ENCODE measurements around the gene SHANK1. TPM values are rescaled to one million over a fixed set of nuclear protein-coding genes. Genes with fewer than 3 reads are reported as not detected.
"Not testable (repeated sequence)": the region's sequence is repeated elsewhere in the genome, so short reads cannot be mapped to it uniquely, and the experiment has no call there.

Gene SHANK1
- total RNA-seq: 0.09 and 0.17 TPM in 2 replicates

DNA sequence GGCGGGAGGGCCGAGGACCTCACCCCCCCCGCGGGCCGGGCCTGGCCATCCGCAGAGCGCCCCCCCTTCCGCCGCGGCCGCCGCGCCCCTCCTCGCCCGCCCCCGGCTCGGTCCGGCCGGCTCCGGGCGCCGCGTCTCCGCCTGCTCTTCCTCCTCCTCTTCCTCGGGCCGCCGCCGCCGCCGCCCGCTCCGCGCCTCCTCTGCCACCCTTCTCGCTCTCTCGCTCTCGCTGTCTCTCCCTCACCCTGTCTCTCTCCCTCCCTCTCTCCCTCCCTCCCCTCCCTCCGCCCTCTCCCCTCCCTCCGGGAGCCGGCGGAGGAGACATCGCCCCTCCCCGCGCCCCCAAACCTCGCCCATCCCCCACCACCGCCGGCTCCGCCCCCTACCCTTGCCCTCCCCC, at the start of gene SHANK1:
Gene SHANK1, minus strand, starts transcription at position 237 of the 400 bp plus-strand sequence. CDS start 2,883 bp downstream, outside the sequence.
- DNase-seq: no peak

DNA sequence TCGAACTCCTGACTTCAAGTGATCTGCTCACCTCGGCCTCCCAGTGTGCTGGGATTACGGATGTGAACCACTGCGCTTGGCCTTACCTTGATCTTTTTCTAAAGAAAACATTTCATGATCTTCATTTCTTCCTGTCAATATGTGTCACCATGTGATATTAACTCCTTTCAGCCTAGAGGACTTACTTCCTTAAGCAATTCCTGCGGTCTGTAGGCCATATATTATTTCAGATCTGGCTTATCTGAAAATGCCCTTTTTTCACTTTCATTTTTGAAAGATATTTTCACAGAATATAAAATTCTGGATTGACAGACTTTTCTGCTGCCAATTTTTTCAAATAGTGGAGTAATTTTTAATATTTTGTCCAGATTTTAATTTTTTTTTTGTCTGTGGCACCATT, 48.7 kb upstream of the SHANK1 start:
- DNase-seq: no peak

GRCh38 chr19:50767263-50767662, 47.7 kb upstream of the SHANK1 start:
- peak; percentile 28 for DNase-seq

DNA sequence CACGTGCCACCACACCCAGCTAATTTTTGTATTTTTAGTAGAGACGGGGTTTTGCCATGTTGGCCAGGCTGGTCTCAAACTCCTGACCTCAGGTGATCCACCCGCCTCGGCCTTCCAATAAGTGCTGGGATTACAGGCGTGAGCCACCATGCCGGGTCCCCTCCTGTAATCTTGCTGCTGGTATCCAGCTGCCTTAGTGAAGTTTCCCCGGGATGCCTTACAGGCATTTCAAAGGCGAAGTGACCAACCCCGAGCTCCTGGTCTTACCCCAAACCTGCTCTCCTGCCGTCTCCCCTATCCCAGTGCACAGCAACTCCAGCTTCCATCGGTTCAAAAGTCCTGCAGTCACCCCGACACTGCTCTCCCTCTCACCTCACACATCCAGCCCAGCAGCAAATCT, 47.1 kb upstream of the SHANK1 start:
- DNase-seq: not testable (repeated sequence)

DNA sequence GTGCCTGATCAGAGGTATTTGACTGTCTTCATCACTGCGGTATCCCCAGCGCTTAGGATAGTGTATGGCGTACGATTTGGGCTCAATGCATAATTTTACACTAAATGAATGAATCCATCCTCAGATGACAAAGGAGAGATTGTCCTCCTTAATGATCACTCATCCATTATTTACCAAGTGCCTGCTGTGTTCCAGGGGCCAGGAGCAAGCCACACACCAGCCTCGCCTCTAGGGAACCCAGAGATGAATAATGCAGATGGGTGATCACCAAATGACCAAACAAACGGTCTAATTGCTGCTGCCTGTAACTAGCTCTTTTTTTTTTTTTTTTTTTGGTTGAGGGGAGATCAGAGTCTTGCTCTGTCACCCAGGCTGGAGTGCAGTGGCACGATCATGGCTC, 44.8 kb upstream of the SHANK1 start:
- DNase-seq: no peak

GRCh38 chr19:50763521-50763920, 43.9 kb upstream of the SHANK1 start:
- not testable (repeated sequence) for DNase-seq

GRCh38 chr19:50761501-50761900, 41.9 kb upstream of the SHANK1 start:
- DNase-seq: not testable (repeated sequence)

DNA sequence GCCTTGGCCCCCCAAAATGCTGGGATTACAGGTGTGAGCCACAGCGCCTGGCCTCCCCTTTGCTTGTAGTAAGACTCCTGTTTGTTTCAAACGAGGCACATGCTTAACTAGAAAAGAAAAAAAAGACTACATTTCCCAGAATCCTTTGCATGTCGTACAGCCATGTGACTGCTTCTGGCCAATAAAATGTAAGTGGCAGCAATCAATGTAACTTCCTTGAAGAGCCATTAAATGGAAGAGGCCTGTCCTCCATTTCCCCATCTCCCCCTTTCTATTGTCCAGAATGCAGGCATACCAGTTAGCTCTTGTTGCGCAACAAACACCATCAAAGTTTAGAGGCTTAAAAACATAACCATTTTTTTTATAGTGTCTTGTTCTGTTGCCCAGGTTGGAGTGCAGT, 40.3 kb upstream of the SHANK1 start:
- DNase-seq: peak; percentile 46

GRCh38 chr19:50759076-50759475, 39.5 kb upstream of the SHANK1 start:
- DNase-seq: not testable (repeated sequence)

- DNase-seq: not testable (repeated sequence)
Measured at GRCh38 chr19:50757624-50758023, 38.0 kb upstream of the SHANK1 start.

GRCh38 chr19:50756244-50756643, 36.6 kb upstream of the SHANK1 start:
- peak; percentile 15 for DNase-seq

DNA sequence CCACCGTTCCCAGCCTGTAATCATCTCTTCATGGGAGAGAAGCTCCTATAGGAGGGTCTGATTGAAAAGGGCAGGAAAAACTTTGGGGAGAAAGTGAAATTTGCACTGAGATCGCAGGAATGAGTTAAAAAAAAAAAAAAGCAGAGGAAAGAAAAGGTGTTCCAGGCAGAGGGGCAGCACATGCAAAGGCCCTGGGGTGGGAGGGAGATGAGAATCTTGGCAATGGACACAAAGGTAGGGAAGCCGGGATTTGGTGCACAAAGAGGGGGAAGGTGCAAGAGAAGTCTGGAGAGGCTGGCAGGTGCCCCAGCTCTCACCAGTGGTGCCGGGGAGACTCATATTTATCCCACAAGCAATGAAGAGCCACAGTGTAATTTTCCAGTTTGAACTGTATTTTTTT, 34.3 kb upstream of the SHANK1 start:
- DNase-seq: no peak

GRCh38 chr19:50750010-50750409, 30.4 kb upstream of the SHANK1 start:
- DNase-seq: no peak

GRCh38 chr19:50749490-50749889, 29.9 kb upstream of the SHANK1 start:
- DNase-seq: no peak

- not testable (repeated sequence) for DNase-seq
Measured at GRCh38 chr19:50747141-50747540, 27.5 kb upstream of the SHANK1 start.

- DNase-seq: no peak
Measured at GRCh38 chr19:50745221-50745620, 25.6 kb upstream of the SHANK1 start.

DNA sequence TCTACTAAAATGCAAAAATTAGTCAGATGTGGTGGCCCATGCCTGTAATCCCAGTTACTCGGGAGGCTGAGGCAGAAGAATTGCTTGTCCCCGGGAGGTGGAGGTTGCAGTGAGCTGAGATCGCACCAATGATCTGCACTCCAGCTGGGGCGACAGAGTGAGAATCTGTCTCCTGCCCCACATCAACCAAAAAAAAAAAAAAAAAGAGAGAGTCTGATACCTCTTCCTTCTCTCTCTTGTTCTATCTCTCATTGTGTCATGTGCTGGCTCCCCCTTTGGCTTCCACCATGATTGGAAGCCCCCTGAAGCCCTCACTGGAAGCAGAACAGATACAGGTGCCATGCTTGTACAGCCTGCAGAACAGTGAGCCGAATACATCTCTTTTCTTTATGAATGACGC, 23.9 kb upstream of the SHANK1 start:
- no peak for DNase-seq

GRCh38 chr19:50741179-50741933, 21.8 kb upstream of the SHANK1 start:
- DNase-seq: peak; percentile 74

- no peak for DNase-seq
Measured at GRCh38 chr19:50739914-50740426, 20.4 kb upstream of the SHANK1 start.

DNA sequence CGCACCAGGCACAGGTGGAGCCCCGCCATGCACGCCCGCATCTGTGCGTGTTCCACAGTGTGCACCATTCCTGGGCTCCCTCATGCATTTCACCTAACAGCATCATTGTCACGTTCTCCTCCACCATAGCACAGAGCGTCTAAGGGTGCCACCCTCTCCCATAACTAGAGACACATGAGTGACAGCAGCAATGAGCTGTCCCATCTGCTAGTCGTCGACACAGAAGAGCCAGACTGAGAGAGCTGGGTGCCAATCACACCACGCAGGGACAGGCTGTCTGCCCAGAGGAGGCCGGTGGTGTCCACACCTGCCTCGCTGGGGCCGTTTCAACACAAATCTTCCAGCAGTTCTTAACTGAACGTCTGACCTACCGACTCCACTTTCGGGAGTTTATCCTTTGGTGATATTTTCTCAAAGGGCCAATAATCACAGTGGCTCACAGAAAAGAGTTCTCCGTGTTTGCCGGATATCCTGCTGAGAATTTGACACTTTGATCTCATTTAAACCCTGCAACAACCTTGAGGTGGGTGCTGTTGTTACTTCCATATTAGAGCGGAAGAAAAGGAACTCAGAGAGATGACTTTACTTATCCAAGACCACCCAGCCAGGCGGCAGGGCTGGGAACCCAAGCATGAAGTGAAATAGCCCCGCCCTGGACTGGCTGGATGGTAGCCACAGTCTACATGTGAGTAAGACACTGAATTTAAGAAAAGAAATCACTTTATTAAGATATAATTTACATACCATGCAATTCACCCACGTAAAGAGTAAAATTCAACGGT, 19.7 kb upstream of the SHANK1 start:
- no peak for DNase-seq

- DNase-seq: no peak
Measured at GRCh38 chr19:50736338-50736737, 16.7 kb upstream of the SHANK1 start.

- DNase-seq: no peak
Measured at GRCh38 chr19:50735869-50736268, 16.3 kb upstream of the SHANK1 start.

- no peak for DNase-seq
Measured at GRCh38 chr19:50729894-50730293, 10.3 kb upstream of the SHANK1 start.
